Measurements from ENCODE around the gene DNAJA2.
"Not testable (repeated sequence)": the region's sequence is repeated elsewhere in the genome, so short reads cannot be mapped to it uniquely, and the experiment has no call there.

DNA sequence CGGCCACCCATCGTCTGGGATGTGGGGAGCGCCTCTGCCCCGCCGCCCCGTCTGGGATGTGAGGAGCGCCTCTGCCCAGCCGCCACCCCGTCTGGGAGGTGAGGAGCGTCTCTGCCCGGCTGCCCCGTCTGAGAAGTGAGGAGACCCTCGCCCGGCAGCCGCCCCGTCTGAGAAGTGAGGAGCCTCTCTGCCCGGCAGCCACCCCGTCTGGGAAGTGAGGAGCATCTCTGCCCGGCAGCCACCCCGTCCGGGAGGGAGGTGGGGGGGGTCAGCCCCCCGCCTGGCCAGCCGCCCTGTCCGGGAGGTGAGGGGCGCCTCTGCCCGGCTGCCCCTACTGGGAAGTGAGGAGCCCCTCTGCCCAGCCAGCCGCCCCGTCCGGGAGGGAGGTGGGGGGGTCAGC, 26.6 kb upstream of the DNAJA2 start:
- TF ChIP-seq, protein P1, sequence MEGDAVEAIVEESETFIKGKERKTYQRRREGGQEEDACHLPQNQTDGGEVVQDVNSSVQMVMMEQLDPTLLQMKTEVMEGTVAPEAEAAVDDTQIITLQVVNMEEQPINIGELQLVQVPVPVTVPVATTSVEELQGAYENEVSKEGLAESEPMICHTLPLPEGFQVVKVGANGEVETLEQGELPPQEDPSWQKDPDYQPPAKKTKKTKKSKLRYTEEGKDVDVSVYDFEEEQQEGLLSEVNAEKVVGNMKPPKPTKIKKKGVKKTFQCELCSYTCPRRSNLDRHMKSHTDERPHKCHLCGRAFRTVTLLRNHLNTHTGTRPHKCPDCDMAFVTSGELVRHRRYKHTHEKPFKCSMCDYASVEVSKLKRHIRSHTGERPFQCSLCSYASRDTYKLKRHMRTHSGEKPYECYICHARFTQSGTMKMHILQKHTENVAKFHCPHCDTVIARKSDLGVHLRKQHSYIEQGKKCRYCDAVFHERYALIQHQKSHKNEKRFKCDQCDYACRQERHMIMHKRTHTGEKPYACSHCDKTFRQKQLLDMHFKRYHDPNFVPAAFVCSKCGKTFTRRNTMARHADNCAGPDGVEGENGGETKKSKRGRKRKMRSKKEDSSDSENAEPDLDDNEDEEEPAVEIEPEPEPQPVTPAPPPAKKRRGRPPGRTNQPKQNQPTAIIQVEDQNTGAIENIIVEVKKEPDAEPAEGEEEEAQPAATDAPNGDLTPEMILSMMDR (IDR thresholded peaks at IDR 0.05) = not testable (repeated sequence)
- TF ChIP-seq POLR2A (IDR thresholded peaks at IDR 0.05) = not testable (repeated sequence)

Data from uterus (tissue), 2 donors.